ENCODE data around the gene SLC7A1. TPM values are rescaled to one million over a fixed set of nuclear protein-coding genes. Genes with fewer than 3 reads are reported as not detected.
A peak's percentile ranks its signal among the peaks of the same experiment; 100 is the strongest.

SLC7A1 gene
- total and polyA plus RNA-seq, 2 of the 4 experiments (the other 2 are of a cell fraction): 9.7 to 22.3 TPM

DNA sequence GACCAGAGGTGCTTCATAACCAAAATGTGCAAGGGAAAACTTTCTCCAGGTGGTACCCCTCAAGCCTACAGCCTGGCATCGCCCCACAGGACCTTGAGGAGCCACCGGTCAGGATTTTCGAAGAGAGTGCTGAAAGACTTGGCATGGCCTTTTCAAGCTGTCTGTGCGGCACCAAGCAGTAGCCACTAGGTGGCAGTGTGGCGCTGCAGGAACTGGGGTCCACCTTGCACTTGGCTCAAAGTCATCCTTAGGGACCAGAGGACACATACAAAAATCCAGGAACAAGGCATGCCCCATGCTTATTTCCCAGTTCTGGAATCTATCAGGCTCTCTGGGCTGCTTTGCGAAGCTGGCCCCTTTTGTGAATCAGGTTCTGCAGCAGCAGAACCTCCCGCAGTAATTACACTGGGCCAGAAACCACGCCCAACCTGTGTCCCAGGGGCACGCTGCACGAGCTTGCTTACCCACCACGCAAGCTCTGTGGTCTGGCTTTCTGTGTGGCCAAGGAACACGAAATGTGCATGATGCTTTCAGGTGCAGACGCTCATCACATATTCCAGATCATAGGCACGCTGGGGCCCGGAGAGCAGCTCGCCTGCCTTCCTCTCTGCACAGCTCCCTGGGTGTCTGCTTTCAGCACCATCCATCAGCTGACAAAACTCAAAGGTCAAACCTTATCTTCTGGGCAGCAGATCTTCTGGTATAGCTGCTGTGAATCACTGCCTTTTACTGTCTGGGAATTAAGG, 87.2 kb downstream of the SLC7A1 start:
- H3K9me1 ChIP-seq (ENCODE audit: insufficient read depth, low read length): peaks cover 2% of the 10 kb centered on the region; the same call in 1 of the 2 replicates
- ATAC-seq (ENCODE audit: low read depth) (peak; percentile 87), DNase-seq (peak; percentile 79)
- dilution Hi-C loops (cut with HindIII; ENCODE audit: low sequenced_read_pairs, unreplicated experiment) (no loop called here), intact Hi-C loops (cut with micrococcal nuclease) (loop anchor here (1.0 to 5.0 kb wide), 6 partner anchors 87 to 607 kb away; partner anchors contain the start of gene SLC7A1), in situ Hi-C loops (cut with MboI; ENCODE audit: low sequenced_read_pairs) (loop anchor here (5.0 kb wide), 1 partner anchor 204 kb away; no protein-coding TSS in a partner anchor)
- peak overlapping the region; percentile 15 for H2AFZ ChIP-seq (replicated peaks; ENCODE audit: low read length, poor library complexity)
- no peak overlapping the region for H4K5ac ChIP-seq (ENCODE audit: low read depth, low read length)
- peaks cover 2% of the 10 kb centered on the region for H3K4me1 ChIP-seq (ENCODE audit: control insufficient read depth, insufficient read depth, low read length)
- no TSS peak for BruUV-seq (replicated peaks)
- 0 out of 4 replicates have a peak, but pooled peaks cover 0 to 2% of the 10 kb centered on the region in 2 experiments for H3K79me1 ChIP-seq (ENCODE audit: low read depth in 1 of 2, low read length in 2 of 2)
- H3K23ac ChIP-seq (ENCODE audit: low read depth, low read length): no peak overlapping the region
- H3K56ac ChIP-seq (ENCODE audit: extremely low read depth, insufficient read depth, low read length): no peak overlapping the region
- H2BK120ac ChIP-seq (ENCODE audit: low read depth, low read length): no peak overlapping the region
- no peak overlapping the region for H3K14ac ChIP-seq (replicated peaks; ENCODE audit: low read depth, low read length)
- CTCF ChIA-PET: interaction anchor here (0.6 to 2.2 kb wide), 10 partner anchors 10 to 724 kb away, joined by 3 to 11 read pairs (median 4); no protein-coding TSS in a partner anchor
- peak; percentile 89 for TF ChIP-seq SMC3 (IDR thresholded peaks at IDR 0.05; ENCODE audit: low read depth, low read length)
- TF ChIP-seq RAD21 (IDR thresholded peaks at IDR 0.05; ENCODE audit: low read length): peak; percentile 93
- TF ChIP-seq POLR2A (IDR thresholded peaks at IDR 0.05; ENCODE audit: low read depth, low read length): no peak
- no peak for TF ChIP-seq MAFK (IDR thresholded peaks at IDR 0.05; ENCODE audit: low read depth, low read length)
- TF ChIP-seq, protein P1, sequence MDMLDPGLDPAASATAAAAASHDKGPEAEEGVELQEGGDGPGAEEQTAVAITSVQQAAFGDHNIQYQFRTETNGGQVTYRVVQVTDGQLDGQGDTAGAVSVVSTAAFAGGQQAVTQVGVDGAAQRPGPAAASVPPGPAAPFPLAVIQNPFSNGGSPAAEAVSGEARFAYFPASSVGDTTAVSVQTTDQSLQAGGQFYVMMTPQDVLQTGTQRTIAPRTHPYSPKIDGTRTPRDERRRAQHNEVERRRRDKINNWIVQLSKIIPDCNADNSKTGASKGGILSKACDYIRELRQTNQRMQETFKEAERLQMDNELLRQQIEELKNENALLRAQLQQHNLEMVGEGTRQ (IDR thresholded peaks at IDR 0.05; ENCODE audit: low read depth, low read length): no peak
- TF ChIP-seq, protein P2, sequence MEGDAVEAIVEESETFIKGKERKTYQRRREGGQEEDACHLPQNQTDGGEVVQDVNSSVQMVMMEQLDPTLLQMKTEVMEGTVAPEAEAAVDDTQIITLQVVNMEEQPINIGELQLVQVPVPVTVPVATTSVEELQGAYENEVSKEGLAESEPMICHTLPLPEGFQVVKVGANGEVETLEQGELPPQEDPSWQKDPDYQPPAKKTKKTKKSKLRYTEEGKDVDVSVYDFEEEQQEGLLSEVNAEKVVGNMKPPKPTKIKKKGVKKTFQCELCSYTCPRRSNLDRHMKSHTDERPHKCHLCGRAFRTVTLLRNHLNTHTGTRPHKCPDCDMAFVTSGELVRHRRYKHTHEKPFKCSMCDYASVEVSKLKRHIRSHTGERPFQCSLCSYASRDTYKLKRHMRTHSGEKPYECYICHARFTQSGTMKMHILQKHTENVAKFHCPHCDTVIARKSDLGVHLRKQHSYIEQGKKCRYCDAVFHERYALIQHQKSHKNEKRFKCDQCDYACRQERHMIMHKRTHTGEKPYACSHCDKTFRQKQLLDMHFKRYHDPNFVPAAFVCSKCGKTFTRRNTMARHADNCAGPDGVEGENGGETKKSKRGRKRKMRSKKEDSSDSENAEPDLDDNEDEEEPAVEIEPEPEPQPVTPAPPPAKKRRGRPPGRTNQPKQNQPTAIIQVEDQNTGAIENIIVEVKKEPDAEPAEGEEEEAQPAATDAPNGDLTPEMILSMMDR (conservative IDR thresholded peaks at IDR 0.05; ENCODE audit: low read depth, low read length): peak; percentile 94
- TF ChIP-seq FOS (IDR thresholded peaks at IDR 0.05; ENCODE audit: low read depth, low read length): no peak
- TF ChIP-seq, protein P3, sequence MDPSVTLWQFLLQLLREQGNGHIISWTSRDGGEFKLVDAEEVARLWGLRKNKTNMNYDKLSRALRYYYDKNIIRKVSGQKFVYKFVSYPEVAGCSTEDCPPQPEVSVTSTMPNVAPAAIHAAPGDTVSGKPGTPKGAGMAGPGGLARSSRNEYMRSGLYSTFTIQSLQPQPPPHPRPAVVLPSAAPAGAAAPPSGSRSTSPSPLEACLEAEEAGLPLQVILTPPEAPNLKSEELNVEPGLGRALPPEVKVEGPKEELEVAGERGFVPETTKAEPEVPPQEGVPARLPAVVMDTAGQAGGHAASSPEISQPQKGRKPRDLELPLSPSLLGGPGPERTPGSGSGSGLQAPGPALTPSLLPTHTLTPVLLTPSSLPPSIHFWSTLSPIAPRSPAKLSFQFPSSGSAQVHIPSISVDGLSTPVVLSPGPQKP (IDR thresholded peaks at IDR 0.05; ENCODE audit: borderline replicate concordance, low read depth, low read length): no peak
- H2BK5ac ChIP-seq (ENCODE audit: low read depth, low read length, poor library complexity, severe bottlenecking): no peak overlapping the region
- H3K27ac ChIP-seq (ENCODE audit: insufficient read depth, low read length): no peak overlapping the region
- no peak overlapping the region for H3K18ac ChIP-seq (ENCODE audit: low read depth, low read length)
- POLR2A ChIA-PET (ENCODE audit: unreplicated experiment): no interaction called here
- no peak overlapping the region for H2AK5ac ChIP-seq (ENCODE audit: low read depth, low read length)
- no peak overlapping the region for H3K4me2 ChIP-seq (ENCODE audit: low read depth, low read length)
- no peak overlapping the region for H2BK20ac ChIP-seq (ENCODE audit: low read depth, low read length)
- 7% methylated on average over 3 of the region's 16 CpGs; no CpG with 5 or more reads in 1 of the 2 experiments for WGBS, 2 experiments (ENCODE audit: extremely low coverage in 2 of 2, insufficient read length in 1 of 2)
- no peaks in the 10 kb centered on the region for H3K9me3 ChIP-seq (ENCODE audit: control insufficient read depth, insufficient read depth, low read length)
- no peak overlapping the region for H3K4me3 ChIP-seq (ENCODE audit: insufficient read depth, low read depth, low read length)
- peaks cover 12% of the 10 kb centered on the region for H4K20me1 ChIP-seq (ENCODE audit: insufficient read depth, low read length)
- H3K4ac ChIP-seq (ENCODE audit: low read depth, low read length): no peak overlapping the region
- H4K8ac ChIP-seq (ENCODE audit: low read depth in 2 of 2, low read length in 2 of 2): no peak overlapping the region
- H4K91ac ChIP-seq (ENCODE audit: insufficient read depth, low read depth, low read length): no peak overlapping the region
- peaks cover 6% of the 10 kb centered on the region for H3K36me3 ChIP-seq (ENCODE audit: control insufficient read depth, insufficient read depth, low read length)
- H3K9ac ChIP-seq (ENCODE audit: low read depth, low read length): no peak overlapping the region
- no peak overlapping the region for H2BK15ac ChIP-seq (ENCODE audit: low read depth, low read length)
- no peaks in the 10 kb centered on the region for H3K27me3 ChIP-seq (ENCODE audit: control insufficient read depth, insufficient read depth, low read length)
- peak overlapping the region; percentile 17 for H2AK9ac ChIP-seq (replicated peaks; ENCODE audit: low read depth, low read length, poor library complexity)
